H1 (cell line): ENCODE data around the gene DYNLT3. TPM values are rescaled to one million over a fixed set of nuclear protein-coding genes. Genes with fewer than 3 reads are reported as not detected.

Experiments used
- CTCF ChIA-PET: fragments of 300-600 bp; sonication (Branson Sonifier 250); formaldehyde crosslinking; loops from one replicate; lab custom pipeline; 2021; ENCODE audit not compliant: partially characterized antibody; lab: Charles Lee
- POLR2A ChIA-PET: fragments of 300-600 bp; sonication (Branson Sonifier 250); formaldehyde crosslinking; loops from one replicate; lab custom pipeline; 2021; ENCODE audit warnings: inconsistent platforms; ENCODE audit not compliant: partially characterized antibody; lab: Charles Lee
- DNase-seq, 2 experiments: peaks; one replicate each; pipeline versions ENCODE4 v3.0.0 to v3.0.0-alpha.2; 2010 to 2022; ENCODE audit warnings: low spot score in 2 of 2, low read depth in 1 of 2, mixed read lengths in 1 of 2
- FAIRE-seq: peaks from 2 replicates; lab custom pipeline; 2011; peaks lifted over from hg19 to GRCh38; lab: Jason Lieb, UNC
- H2AFZ ChIP-seq: 2 replicates; pipeline ENCODE4 v1.8.1; 2012; ENCODE audit warnings: low read length, inconsistent platforms
- H2AK5ac ChIP-seq: 2 replicates; pipeline ENCODE4 v1.6.1; 2013; ENCODE audit warnings: low read depth, low read length
- H2BK120ac ChIP-seq: replicated peaks from 2 replicates; pipeline ENCODE3; 2013; ENCODE audit warnings: low read depth, low read length, inconsistent platforms
- H2BK12ac ChIP-seq: 2 replicates; pipeline ENCODE4 v1.6.1; 2013; ENCODE audit warnings: low read depth, low read length
- H2BK15ac ChIP-seq: 2 replicates; pipeline ENCODE4 v1.6.1; 2013; ENCODE audit warnings: low read length
- H2BK20ac ChIP-seq: 2 replicates; pipeline ENCODE4 v1.6.1; 2013; ENCODE audit warnings: low read length
- H2BK5ac ChIP-seq: 2 replicates; pipeline ENCODE4 v1.6.1; 2013; ENCODE audit warnings: low read depth, low read length
- H3K14ac ChIP-seq: 2 replicates; pipeline ENCODE4 v1.6.1; 2013; ENCODE audit warnings: inconsistent platforms; ENCODE audit not compliant: insufficient read length
- H3K18ac ChIP-seq: 2 replicates; pipeline ENCODE4 v1.6.1; 2013; ENCODE audit warnings: low read length; ENCODE audit errors: extremely low read depth
- H3K23ac ChIP-seq: 2 replicates; pipeline ENCODE4 v1.6.1; 2013; ENCODE audit warnings: inconsistent platforms; ENCODE audit not compliant: insufficient read length
- H3K23me2 ChIP-seq: 2 replicates; pipeline ENCODE4 v1.6.1; 2013; ENCODE audit warnings: low read depth, low read length
- H3K27ac ChIP-seq: 2 replicates; pipeline ENCODE4 v1.6.1; 2011; ENCODE audit warnings: low read depth, low read length, inconsistent platforms
- H3K27me3 ChIP-seq, 4 experiments: replicated peaks in 1 of 4; 1 replicate in 1 of 4; 2 replicates in 3 of 4; pipeline versions ENCODE4 v1.6.1 to v1.8.1; 2011 to 2013; ENCODE audit warnings: low read length in 3 of 4, mild to moderate bottlenecking in 3 of 4, inconsistent platforms in 2 of 4, mixed read lengths in 2 of 4, moderate library complexity in 1 of 4; ENCODE audit not compliant: control insufficient read depth in 3 of 4, insufficient read depth in 3 of 4; ENCODE audit errors: extremely low read depth in 1 of 4
- H3K36me3 ChIP-seq, 4 experiments: 2 replicates each; pipeline versions ENCODE4 v1.6.1 to v1.8.1; 2011 to 2013; ENCODE audit warnings: mild to moderate bottlenecking in 4 of 4, low read length in 3 of 4, moderate library complexity in 2 of 4, control low read depth in 1 of 4, inconsistent platforms in 1 of 4; ENCODE audit not compliant: insufficient read depth in 4 of 4, control insufficient read depth in 2 of 4
- H3K4ac ChIP-seq: replicated peaks from 2 replicates; pipeline ENCODE3; 2013; ENCODE audit warnings: low read length, low read depth, mixed read lengths, inconsistent platforms; ENCODE audit not compliant: insufficient read length
- H3K4me1 ChIP-seq, 4 experiments: replicated peaks in 1 of 4; 1 replicate in 1 of 4; 2 replicates in 3 of 4; pipeline versions ENCODE4 v1.6.1 to v1.8.1; 2011 to 2013; ENCODE audit warnings: low read length in 3 of 4, inconsistent platforms in 2 of 4, mixed read lengths in 1 of 4; ENCODE audit not compliant: insufficient read depth in 4 of 4, control insufficient read depth in 3 of 4
- H3K4me2 ChIP-seq, 2 experiments: 2 replicates each; pipeline versions ENCODE4 v1.6.1 to v1.8.1; 2011 to 2013; ENCODE audit warnings: low read depth in 2 of 2, low read length in 2 of 2, control low read depth in 1 of 2, inconsistent platforms in 1 of 2, mild to moderate bottlenecking in 1 of 2; ENCODE audit not compliant: insufficient read depth in 1 of 2
- H3K4me3 ChIP-seq, 4 experiments: fragments of 200-600, 300-600 bp in 1 of 4; sonication (generic), shearing (Covaris generic), sonication (Bioruptor Twin) in 1 of 4; 2 replicates each; pipeline versions ENCODE4 v1.5.1 to v1.8.1; 2011 to 2016; ENCODE audit warnings: low read length in 4 of 4, low read depth in 3 of 4, control low read depth in 2 of 4, inconsistent platforms in 2 of 4, mild to moderate bottlenecking in 2 of 4, mixed read lengths in 1 of 4, moderate library complexity in 1 of 4; ENCODE audit not compliant: insufficient read depth in 2 of 4; ENCODE audit errors: extremely low read depth in 1 of 4
- H3K56ac ChIP-seq: replicated peaks from 2 replicates; pipeline ENCODE3; 2013; ENCODE audit warnings: low read depth, mild to moderate bottlenecking, mixed read lengths, low read length, inconsistent platforms; ENCODE audit not compliant: insufficient read length
- H3K79me1 ChIP-seq: 2 replicates; pipeline ENCODE4 v1.6.1; 2013; ENCODE audit warnings: low read depth, low read length, control low read depth
- H3K79me2 ChIP-seq, 2 experiments: 2 replicates each; pipeline versions ENCODE4 v1.6.1 to v1.8.1; 2012 to 2013; ENCODE audit warnings: low read length in 2 of 2, mild to moderate bottlenecking in 2 of 2, inconsistent platforms in 1 of 2; ENCODE audit not compliant: insufficient read depth in 2 of 2, control insufficient read depth in 1 of 2
- H3K9ac ChIP-seq, 4 experiments: replicated peaks in 1 of 4; 1 replicate in 1 of 4; 2 replicates in 3 of 4; pipeline versions ENCODE4 v1.6.1 to v1.8.1; 2011 to 2013; ENCODE audit warnings: low read depth in 3 of 4, low read length in 3 of 4, control low read depth in 2 of 4, mild to moderate bottlenecking in 2 of 4, moderate library complexity in 2 of 4, inconsistent platforms in 1 of 4; ENCODE audit errors: extremely low read depth in 1 of 4
- H3K9me3 ChIP-seq, 2 experiments: 2 replicates each; pipeline versions ENCODE4 v1.6.1 to v1.8.1; 2012 to 2013; ENCODE audit warnings: mild to moderate bottlenecking in 2 of 2, moderate library complexity in 2 of 2, control low read depth in 1 of 2, inconsistent platforms in 1 of 2, low read depth in 1 of 2, low read length in 1 of 2, mixed read lengths in 1 of 2; ENCODE audit not compliant: insufficient read depth in 2 of 2
- H4K20me1 ChIP-seq, 2 experiments: replicated peaks in 1 of 2; 2 replicates each; pipeline versions ENCODE3 to v1.8.1; 2011 to 2013; ENCODE audit warnings: inconsistent platforms in 2 of 2, low read length in 2 of 2, mild to moderate bottlenecking in 1 of 2; ENCODE audit not compliant: insufficient read depth in 2 of 2, control insufficient read depth in 1 of 2
- H4K5ac ChIP-seq: 2 replicates; pipeline ENCODE4 v1.6.1; 2013; ENCODE audit warnings: low read length, low read depth, mixed read lengths, inconsistent platforms; ENCODE audit not compliant: insufficient read length
- H4K8ac ChIP-seq: 2 replicates; pipeline ENCODE4 v1.8.0; 2013; ENCODE audit warnings: mild to moderate bottlenecking, moderate library complexity, low read length, inconsistent platforms; ENCODE audit not compliant: insufficient read depth; ENCODE audit errors: extremely low read depth
- H4K91ac ChIP-seq: replicated peaks from 2 replicates; pipeline ENCODE3; 2013; ENCODE audit warnings: low read length, mixed read lengths, inconsistent platforms; ENCODE audit not compliant: insufficient read length
- CEBPB ChIP-seq: IDR thresholded peaks from 2 replicates; pipeline ENCODE4 v1.6.1; 2012; ENCODE audit warnings: low read depth, low read length
- CHD1 ChIP-seq: IDR thresholded peaks from 2 replicates; pipeline ENCODE4 v1.6.1; 2012; ENCODE audit warnings: low read depth, low read length, improper control_type of control experiment
- CTBP2 ChIP-seq: IDR thresholded peaks from 2 replicates; pipeline ENCODE4 v1.7.0; 2011; ENCODE audit warnings: borderline replicate concordance, mild to moderate bottlenecking, moderate library complexity, mixed read lengths, low read length; ENCODE audit not compliant: insufficient read depth, insufficient read length
- HDAC6 ChIP-seq: IDR thresholded peaks from one replicate; pipeline ENCODE4 v1.7.1; 2012; ENCODE audit warnings: low read depth, mild to moderate bottlenecking, inconsistent platforms, low read length, moderate library complexity
- NANOG ChIP-seq: IDR thresholded peaks from 2 replicates; pipeline ENCODE4 v1.6.1; 2011; ENCODE audit warnings: low read length, low read depth, mild to moderate bottlenecking, inconsistent platforms; ENCODE audit not compliant: insufficient read depth, poor library complexity, severe bottlenecking
- POLR2A ChIP-seq, 2 experiments: IDR thresholded peaks; 1 replicate in 1 of 2; 2 replicates in 1 of 2; pipeline ENCODE4 v1.6.1; 2011; ENCODE audit warnings: low read depth in 2 of 2, low read length in 2 of 2, mild to moderate bottlenecking in 2 of 2; ENCODE audit errors: control extremely low read depth in 1 of 2
- SAP30 ChIP-seq: fragments of 300-600 bp; sonication (generic); IDR thresholded peaks from 2 replicates; pipeline ENCODE4 v1.7.1; 2012; ENCODE audit warnings: low read length, moderate library complexity, mild to moderate bottlenecking, inconsistent platforms; ENCODE audit not compliant: insufficient read depth, insufficient replicate concordance
- SIX5 ChIP-seq: IDR thresholded peaks from 2 replicates; pipeline ENCODE4 v1.6.1; 2011; ENCODE audit warnings: mild to moderate bottlenecking, low read depth, low read length
- TAF7 ChIP-seq: optimal IDR thresholded peaks from 2 replicates; pipeline ENCODE3; 2011; ENCODE audit warnings: low read depth, mild to moderate bottlenecking, inconsistent platforms, low read length, moderate library complexity, borderline replicate concordance
- polyA plus RNA-seq, 7 experiments: library from polyadenylated mRNA; depleted of rRNA in 3 of 7; stranded (reverse) in 5 of 7; unstranded in 2 of 7; fragments of >200 nt in 5 of 7; fragments of 200-250 nt in 2 of 7; gene quantifications; 1 replicate in 5 of 7; 2 replicates in 1 of 7; 4 replicates in 1 of 7; pipeline versions ENCODE4 v1.2.1 to v1.2.3, GENCODE V29; 2011 to 2013; ENCODE audit warnings: missing spikeins in 2 of 7, mixed read lengths in 2 of 7
- total RNA-seq: library from RNA; stranded (reverse); fragmentation: NEBNext Ultra II Directional; extraction: Animal tissue kit (Norgen Biotek cat#: 25700); gene quantifications from 2 replicates; pipeline ENCODE4 v1.2.1, GENCODE V29; 2021

The DYNLT3 gene
- total and polyA plus RNA-seq, 2 of the 8 experiments (the other 6 are each of a cell fraction or from before 2014, with no cell fraction given), result 2.3 to 3.5 TPM

GRCh38 chrX:37844622-37845021 is 2.7 kb downstream of the DYNLT3 start:
- H4K5ac ChIP-seq, result no peak overlapping the region
- DNase-seq (no peak), FAIRE-seq (no peak)
- H3K79me1 ChIP-seq, result no peaks in the 10 kb centered on the region
- no peaks in the 10 kb centered on the region for H3K79me2 ChIP-seq
- H3K14ac ChIP-seq, result no peak overlapping the region
- no peaks in the 10 kb centered on the region for H4K20me1 ChIP-seq
- H3K56ac ChIP-seq, result no peak overlapping the region
- no peak overlapping the region for H2AK5ac ChIP-seq
- H3K4me1 ChIP-seq, result no peaks in the 10 kb centered on the region
- TF ChIP-seq CHD1 (no peak), CEBPB (no peak), TAF7 (no peak), SIX5 (no peak), POLR2A (IDR thresholded peaks at IDR 0.05; ENCODE audit: control extremely low read depth in 1 of 2, low read depth in 2 of 2, low read length in 2 of 2) (no peak), SAP30 (no peak), HDAC6 (no peak), CTBP2 (no peak), NANOG (no peak)
- H2BK15ac ChIP-seq, result no peak overlapping the region
- no peak overlapping the region for H4K91ac ChIP-seq
- no peaks in the 10 kb centered on the region; a peak in 1 of 8 replicates for H3K36me3 ChIP-seq
- H3K4me3 ChIP-seq, result no peak overlapping the region
- no peak overlapping the region for H2BK5ac ChIP-seq
- no peak overlapping the region for H2AFZ ChIP-seq
- no peak overlapping the region for H3K9ac ChIP-seq
- POLR2A ChIA-PET, result no interaction called here
- no peak overlapping the region for H2BK20ac ChIP-seq
- H3K27me3 ChIP-seq, result no peaks in the 10 kb centered on the region
- H3K23ac ChIP-seq, result no peak overlapping the region
- H3K4ac ChIP-seq, result no peak overlapping the region
- peaks cover 2% of the 10 kb centered on the region; the same call in 1 of the 2 replicates for H3K23me2 ChIP-seq
- H2BK120ac ChIP-seq, result no peak overlapping the region
- H3K18ac ChIP-seq, result no peak overlapping the region
- no peak overlapping the region for H3K27ac ChIP-seq
- H3K9me3 ChIP-seq, result no peaks in the 10 kb centered on the region
- CTCF ChIA-PET, result no interaction called here
- no peak overlapping the region for H2BK12ac ChIP-seq
- no peak overlapping the region for H3K4me2 ChIP-seq
- no peak overlapping the region for H4K8ac ChIP-seq
